ENCODE results near the gene PCNX3.

DNA sequence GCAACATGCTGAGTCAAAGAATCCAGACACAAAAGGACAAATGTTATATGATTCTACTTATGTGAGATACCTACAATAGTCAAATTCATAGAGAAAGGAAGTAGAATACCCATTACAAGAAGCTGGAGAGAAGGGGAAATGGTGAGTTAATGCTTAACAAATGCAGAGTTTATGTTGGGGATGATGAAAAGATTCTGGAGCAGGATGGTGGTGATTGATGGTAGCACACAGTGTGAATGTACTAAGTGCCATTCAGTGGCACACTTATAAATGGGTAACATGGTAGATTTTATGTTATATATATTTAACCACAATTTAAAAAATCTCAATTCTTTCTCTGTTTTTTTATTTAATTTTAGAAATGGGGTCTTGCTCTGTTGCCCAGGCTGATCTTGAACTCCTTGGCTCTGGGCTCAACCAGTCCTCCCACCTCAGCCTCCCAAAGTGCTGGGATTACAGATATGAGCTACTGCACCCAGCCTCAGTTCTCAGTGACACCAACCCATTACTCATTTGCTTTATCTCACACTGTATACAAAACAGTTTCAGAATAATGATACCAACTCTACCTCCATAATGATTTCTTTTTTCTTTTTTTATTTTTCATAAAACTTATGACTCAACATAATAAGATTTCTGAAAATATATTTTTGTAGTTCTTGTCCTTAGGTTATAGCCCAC lies 56.7 kb downstream of the PCNX3 start:
- no peak for TF ChIP-seq POLR2A (IDR thresholded peaks at IDR 0.05; ENCODE audit: low read depth, low read length)
- TF ChIP-seq POLR2AphosphoS5 (IDR thresholded peaks at IDR 0.05; ENCODE audit: low read depth, low read length) = no peak
- no peak for TF ChIP-seq TAF1 (IDR thresholded peaks at IDR 0.05; ENCODE audit: borderline replicate concordance, low read depth, low read length)
